Measurements from ENCODE around the gene TMEM14C.

TMEM14C gene

GRCh38 chr6:10763006-10763405 lies 40.1 kb downstream of the TMEM14C start:
- Histone ChIP-seq H3K4me1 (ENCODE audit: control insufficient read depth, insufficient read depth, low read length, unreplicated experiment) (peaks cover 30% of the 10 kb centered on the region), H3K36me3 (ENCODE audit: insufficient read depth, low read length) (no peaks in the 10 kb centered on the region)

GRCh38 chr6:10769419-10769818 lies 46.5 kb downstream of the TMEM14C start:
- Histone ChIP-seq H3K4me1 (ENCODE audit: control insufficient read depth, insufficient read depth, low read length, unreplicated experiment) (no peaks in the 10 kb centered on the region), H3K4me3 (ENCODE audit: low read depth, low read length) (no peak overlapping the region), H3K27ac (ENCODE audit: low read depth, low read length) (no peak overlapping the region), H3K27me3 (ENCODE audit: insufficient read depth, low read length) (no peaks in the 10 kb centered on the region), H3K36me3 (ENCODE audit: insufficient read depth, low read length) (no peaks in the 10 kb centered on the region), H2AFZ (ENCODE audit: low read length, unreplicated experiment) (no peak overlapping the region), H3K79me2 (ENCODE audit: control insufficient read depth, insufficient read depth, low read length, unreplicated experiment) (no peaks in the 10 kb centered on the region)

More at GRCh38 chr6:10763006-10763405, 40.1 kb downstream of the TMEM14C start:
- Histone ChIP-seq H3K27ac (ENCODE audit: low read depth, low read length) (no peak overlapping the region), H3K4me3 (ENCODE audit: low read depth, low read length) (no peak overlapping the region), H2AFZ (ENCODE audit: low read length, unreplicated experiment) (no peak overlapping the region), H3K79me2 (ENCODE audit: control insufficient read depth, insufficient read depth, low read length, unreplicated experiment) (no peaks in the 10 kb centered on the region), H3K27me3 (ENCODE audit: insufficient read depth, low read length) (no peaks in the 10 kb centered on the region)

GRCh38 chr6:10771371-10771894 lies 48.6 kb downstream of the TMEM14C start:
- no peaks in the 10 kb centered on the region for H3K36me3 ChIP-seq (ENCODE audit: insufficient read depth, low read length)
- H3K27ac ChIP-seq (ENCODE audit: low read depth, low read length) = no peak overlapping the region

GRCh38 chr6:10778230-10778629 lies 55.4 kb downstream of the TMEM14C start:
- H3K36me3 ChIP-seq (ENCODE audit: insufficient read depth, low read length) = no peaks in the 10 kb centered on the region
- no peaks in the 10 kb centered on the region for H3K79me2 ChIP-seq (ENCODE audit: control insufficient read depth, insufficient read depth, low read length, unreplicated experiment)
- H3K27me3 ChIP-seq (ENCODE audit: insufficient read depth, low read length) = no peaks in the 10 kb centered on the region
- H2AFZ ChIP-seq (ENCODE audit: low read length, unreplicated experiment) = no peak overlapping the region
- no peak overlapping the region for H3K4me3 ChIP-seq (ENCODE audit: low read depth, low read length)
- no peak overlapping the region for H3K27ac ChIP-seq (ENCODE audit: low read depth, low read length)
- H3K4me1 ChIP-seq (ENCODE audit: control insufficient read depth, insufficient read depth, low read length, unreplicated experiment) = no peaks in the 10 kb centered on the region

More at GRCh38 chr6:10771371-10771894, 48.6 kb downstream of the TMEM14C start:
- Histone ChIP-seq H3K79me2 (ENCODE audit: control insufficient read depth, insufficient read depth, low read length, unreplicated experiment) (no peaks in the 10 kb centered on the region), H2AFZ (ENCODE audit: low read length, unreplicated experiment) (no peak overlapping the region), H3K27me3 (ENCODE audit: insufficient read depth, low read length) (no peaks in the 10 kb centered on the region), H3K4me1 (ENCODE audit: control insufficient read depth, insufficient read depth, low read length, unreplicated experiment) (no peaks in the 10 kb centered on the region), H3K4me3 (ENCODE audit: low read depth, low read length) (no peak overlapping the region)

GRCh38 chr6:10779076-10779475 lies 56.2 kb downstream of the TMEM14C start:
- Histone ChIP-seq H3K79me2 (ENCODE audit: control insufficient read depth, insufficient read depth, low read length, unreplicated experiment) (no peaks in the 10 kb centered on the region), H2AFZ (ENCODE audit: low read length, unreplicated experiment) (no peak overlapping the region), H3K4me3 (ENCODE audit: low read depth, low read length) (no peak overlapping the region), H3K27me3 (ENCODE audit: insufficient read depth, low read length) (no peaks in the 10 kb centered on the region), H3K36me3 (ENCODE audit: insufficient read depth, low read length) (no peaks in the 10 kb centered on the region), H3K27ac (ENCODE audit: low read depth, low read length) (no peak overlapping the region), H3K4me1 (ENCODE audit: control insufficient read depth, insufficient read depth, low read length, unreplicated experiment) (no peaks in the 10 kb centered on the region)

Data from ACC112 (cell line).